Stimulated activated CD4-positive, alpha-beta T cell treated with anti-CD3 and anti-CD28 coated beads, TNF-alpha, amount 100 ng/mL, for 4 hours (primary cell): ENCODE measurements around the gene TTLL1.
A peak's percentile ranks its signal among the peaks of the same experiment; 100 is the strongest.
"Not testable (repeated sequence)": the region's sequence is repeated elsewhere in the genome, so short reads cannot be mapped to it uniquely, and the experiment has no call there.

ENCODE experiments used
- DNase-seq, 3 experiments: peaks; one replicate each; pipeline ENCODE4 v3.0.0-alpha.2; 2020; ENCODE audit warnings: low read depth in 3 of 3

Gene TTLL1

DNA sequence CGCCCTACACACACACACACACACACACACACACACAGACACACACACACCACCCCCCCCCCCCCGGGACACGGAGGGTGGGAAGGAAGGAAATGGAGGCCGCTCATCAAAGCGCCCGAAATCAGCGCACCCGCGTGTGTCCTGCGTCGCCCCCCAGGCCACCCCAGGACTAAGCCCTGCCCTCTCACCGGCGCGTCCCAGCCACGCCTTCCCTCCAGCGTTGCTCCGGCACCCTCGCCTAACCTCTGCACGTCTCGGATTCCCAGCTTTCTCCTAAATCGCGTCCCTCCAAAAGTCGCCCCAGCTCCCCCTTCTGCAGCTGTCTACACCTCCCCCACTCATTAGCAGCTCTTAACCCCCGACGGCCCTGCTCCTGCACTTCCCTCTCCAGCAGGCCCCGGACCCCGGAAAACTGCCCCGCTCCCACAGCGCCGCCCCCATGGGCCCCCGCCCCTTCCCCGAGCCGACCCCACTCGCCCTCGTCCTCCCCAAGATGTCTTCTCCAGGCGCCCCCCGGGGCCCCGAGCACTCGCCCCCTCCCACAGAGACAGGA lies 74.8 kb downstream of the TTLL1 start:
- peak in 2 of 3 experiments; percentile 16 to 17 for DNase-seq

DNA sequence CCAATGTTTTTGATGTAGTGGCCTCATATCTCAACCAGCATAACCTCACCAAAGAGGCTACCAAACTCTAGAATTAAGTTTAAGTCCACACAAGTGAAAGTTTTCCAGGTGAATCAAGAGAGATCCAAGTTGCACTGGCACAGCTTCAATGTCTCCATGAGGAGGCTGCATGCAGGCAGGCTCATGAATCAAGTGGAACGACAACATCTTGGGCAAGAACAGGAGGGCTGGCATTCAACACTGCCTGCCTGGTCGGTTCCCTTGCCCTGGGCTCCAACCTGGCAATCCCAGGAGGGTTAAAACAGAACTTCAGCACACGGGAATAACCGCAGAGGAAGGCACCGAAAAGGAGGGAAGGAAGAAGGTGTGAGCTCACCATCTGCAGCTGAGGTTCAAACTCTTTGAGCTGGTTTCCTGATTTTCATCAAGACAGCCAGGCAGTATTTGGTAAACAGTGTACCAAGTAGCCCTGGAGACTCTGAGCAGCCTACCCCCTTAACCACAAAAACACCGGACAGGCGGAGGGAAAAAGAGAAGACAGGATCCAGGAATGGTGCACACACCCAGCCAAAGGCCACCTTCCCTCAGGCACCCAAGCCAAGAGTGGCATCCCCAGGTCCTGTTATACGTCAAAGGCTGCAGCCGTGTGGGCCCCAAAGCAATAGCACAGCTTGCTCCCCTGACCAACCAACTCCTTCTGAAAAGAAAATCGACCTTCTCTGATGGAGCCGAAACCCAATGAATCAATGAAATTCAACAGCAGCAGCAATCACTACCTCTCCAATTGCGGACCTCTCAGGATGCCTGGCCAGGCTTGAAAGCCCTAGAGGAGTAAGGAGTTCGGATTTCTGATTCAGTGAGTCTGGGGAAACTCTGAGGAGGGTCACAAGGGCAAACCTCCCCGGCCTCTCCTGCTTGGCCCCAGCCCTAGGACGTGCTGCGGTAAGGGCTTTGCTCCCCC lies 75.6 kb downstream of the TTLL1 start:
- no peak for DNase-seq

- no peak for DNase-seq
Measured at GRCh38 chr22:43012390-43012789, 76.8 kb downstream of the TTLL1 start.

DNA sequence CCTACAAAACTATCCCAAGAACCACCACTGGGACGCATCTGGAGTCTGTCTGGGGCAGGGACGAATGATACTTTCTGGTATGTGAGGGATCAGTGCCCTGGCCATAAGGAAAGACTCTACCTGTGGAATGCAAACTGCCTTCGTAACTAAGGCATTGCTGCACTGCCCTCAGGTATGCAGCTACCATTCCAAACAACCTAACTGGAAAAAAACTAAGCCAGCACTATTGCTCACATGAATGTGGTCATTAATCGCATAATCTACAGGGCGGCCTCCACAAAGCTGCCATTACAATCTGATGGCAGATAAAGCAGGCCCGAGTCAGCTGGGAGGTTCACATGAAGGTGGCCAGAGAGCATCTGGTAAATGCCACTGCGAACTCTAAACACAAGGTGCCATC lies 78.1 kb downstream of the TTLL1 start:
- no peak for DNase-seq

- DNase-seq: no peak
Measured at GRCh38 chr22:43009444-43009843, 79.7 kb downstream of the TTLL1 start.

- DNase-seq: no peak
Measured at GRCh38 chr22:43008921-43009320, 80.3 kb downstream of the TTLL1 start.

GRCh38 chr22:43008509-43008908 lies 80.7 kb downstream of the TTLL1 start:
- DNase-seq: no peak

DNA sequence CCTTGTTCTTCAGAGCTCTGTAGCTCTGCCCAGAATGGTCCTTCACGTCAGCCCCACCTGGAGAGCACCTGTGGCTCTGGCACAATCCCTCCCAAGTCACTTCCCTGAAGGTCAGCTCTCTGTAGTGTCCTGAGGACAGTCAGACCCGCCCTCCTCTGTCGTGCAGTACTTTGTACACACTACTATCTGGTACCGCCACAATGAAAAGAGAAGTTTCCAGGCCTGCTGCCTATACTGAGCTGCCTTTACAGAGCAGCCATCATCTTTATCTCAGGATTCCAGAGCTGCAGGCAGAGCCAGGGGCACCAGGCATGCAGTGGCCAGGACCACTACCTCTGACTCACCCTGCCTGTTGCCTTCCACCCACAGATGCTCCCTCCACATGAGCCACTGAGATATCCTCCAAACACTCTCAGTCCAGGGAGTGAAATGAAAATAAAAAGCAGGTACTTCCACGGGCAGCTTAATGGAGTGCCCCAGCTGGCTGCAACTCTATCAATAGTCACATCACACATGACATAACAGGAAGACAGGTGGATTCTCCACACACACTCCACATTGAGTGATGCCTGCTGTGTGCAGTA lies 81.6 kb downstream of the TTLL1 start:
- DNase-seq: no peak

GRCh38 chr22:43006753-43007152 lies 82.4 kb downstream of the TTLL1 start:
- no peak for DNase-seq

DNA sequence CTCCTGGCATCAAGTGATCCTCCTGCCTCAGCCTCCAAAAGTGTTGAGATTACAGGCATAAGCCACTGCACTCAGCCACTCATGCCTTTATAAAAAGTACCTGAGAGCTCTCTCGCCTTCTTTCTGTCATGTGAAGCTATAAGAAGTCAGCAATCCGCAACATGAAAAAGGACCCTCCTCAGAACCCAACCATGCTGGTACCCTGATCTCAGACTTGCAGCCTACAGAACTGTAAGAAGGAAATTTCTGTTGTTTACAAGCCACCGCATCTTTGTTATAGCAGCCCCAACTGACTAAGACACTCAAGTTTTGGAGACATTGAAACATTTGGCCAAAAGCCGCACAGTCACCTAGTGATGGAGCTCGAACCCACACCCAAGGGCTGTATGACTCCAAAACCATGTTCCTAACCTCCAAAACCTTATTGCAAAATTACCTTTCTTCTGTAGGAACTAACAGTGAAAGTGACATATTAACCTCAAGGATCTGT lies 83.1 kb downstream of the TTLL1 start:
- no peak for DNase-seq

DNA sequence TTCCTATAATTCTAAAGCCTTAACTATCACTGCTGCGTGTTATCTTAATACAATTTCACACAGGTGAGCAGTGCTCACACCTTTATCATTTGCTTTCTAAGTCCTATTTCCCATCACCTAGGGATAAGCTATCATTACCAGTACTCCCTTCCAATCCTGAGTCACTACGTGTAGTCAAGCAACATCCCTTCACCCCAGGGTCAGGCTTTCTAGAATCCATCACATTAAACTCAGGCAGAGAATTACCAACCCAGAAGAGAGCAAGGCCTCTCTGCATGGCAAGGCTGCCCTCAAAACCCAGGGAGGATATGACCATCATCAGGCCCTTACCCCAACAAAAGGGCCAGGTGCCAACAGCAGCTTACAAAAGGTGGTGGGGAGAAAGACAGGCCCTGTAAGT lies 84.1 kb downstream of the TTLL1 start:
- no peak for DNase-seq

DNA sequence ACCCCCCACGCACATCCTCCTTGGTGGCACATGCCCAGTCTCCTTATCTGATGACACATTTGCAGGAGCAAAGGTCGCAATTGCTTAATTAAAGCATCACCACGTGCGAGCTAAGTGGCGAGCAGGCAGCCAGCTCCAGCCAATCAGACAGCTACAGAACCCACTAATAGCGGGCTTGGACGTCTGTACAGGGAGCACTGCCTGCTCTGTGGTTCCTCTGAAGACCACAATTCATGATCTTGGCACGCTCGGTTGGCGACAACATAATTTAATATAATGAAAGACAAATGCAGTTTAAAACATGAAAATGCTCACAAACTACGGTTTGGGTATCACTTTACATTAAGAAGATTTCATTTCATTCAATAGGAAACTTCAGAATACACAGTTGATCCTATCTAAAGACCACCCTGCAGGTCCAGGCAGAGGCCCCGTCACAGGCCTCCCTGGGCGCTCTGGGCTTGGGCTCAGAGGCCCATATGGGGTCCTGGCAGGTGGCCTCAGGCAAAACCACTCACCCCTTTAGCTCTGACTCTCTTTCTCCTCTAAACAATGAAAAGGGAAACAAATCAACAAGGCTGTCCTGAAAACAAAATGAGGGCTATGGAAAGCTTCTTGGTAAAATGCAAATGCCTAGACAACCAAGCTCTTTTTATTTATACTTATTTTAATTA lies 84.7 kb downstream of the TTLL1 start:
- no peak for DNase-seq

- no peak for DNase-seq
Measured at GRCh38 chr22:43002202-43002586, 87.0 kb downstream of the TTLL1 start.

- DNase-seq: no peak
Measured at GRCh38 chr22:43001271-43002201, 87.7 kb downstream of the TTLL1 start.

GRCh38 chr22:43000441-43001175 lies 88.6 kb downstream of the TTLL1 start:
- no peak for DNase-seq

- no peak for DNase-seq
Measured at GRCh38 chr22:42997582-42998090, 91.6 kb downstream of the TTLL1 start.

DNA sequence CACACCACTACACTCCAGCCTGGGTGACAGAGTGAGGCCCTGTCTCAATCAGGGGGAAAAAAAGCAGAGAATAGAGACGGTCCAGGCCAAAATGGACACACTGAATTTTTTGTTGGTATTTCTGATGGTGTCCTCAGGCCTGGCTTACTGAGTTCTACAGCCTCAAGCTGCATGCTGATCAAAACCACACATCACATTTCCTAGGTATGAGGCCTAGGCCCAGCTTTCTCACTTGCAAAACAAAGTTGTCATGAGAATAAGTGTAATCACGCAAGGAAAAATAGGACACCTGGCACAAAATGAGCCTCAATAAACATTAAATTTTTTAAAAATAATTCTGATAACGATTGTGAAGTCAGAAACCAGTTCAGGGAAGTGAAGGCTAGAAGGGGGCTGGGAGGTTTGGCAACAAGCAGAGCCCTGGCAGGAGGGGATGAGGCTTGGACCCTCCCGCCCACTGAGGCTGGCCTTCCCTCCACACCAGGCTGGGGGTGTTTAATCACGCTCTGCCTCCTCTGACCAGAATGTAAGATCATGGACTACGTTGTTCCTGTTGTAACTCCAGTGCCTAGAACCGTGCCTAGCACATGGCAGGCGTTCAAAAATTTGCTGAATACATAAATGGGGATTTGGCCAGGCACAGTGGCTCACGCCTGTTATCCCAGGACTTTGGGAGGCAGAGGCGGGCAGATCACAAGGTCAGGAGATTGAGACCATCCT lies 92.4 kb downstream of the TTLL1 start:
- no peak for DNase-seq

DNA sequence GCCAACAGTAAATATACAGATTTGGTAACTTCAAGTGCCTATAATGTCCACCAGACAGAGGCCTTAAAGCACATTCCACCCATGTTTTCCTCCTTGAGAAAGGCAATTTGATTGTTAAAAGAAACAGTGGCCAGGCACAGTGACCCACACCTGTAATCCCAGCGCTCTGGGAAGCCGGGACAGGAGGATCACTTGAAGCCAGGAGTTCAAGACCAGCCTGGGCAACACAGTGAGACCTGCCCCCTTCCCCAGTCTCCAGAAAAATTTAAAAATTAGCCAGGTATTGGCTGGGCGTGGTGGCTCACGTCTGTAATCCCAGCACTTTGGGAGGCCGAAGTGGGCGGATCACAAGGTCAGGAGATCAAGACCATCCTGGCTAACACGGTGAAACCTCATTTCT lies 93.5 kb downstream of the TTLL1 start:
- not testable (repeated sequence) for DNase-seq

DNA sequence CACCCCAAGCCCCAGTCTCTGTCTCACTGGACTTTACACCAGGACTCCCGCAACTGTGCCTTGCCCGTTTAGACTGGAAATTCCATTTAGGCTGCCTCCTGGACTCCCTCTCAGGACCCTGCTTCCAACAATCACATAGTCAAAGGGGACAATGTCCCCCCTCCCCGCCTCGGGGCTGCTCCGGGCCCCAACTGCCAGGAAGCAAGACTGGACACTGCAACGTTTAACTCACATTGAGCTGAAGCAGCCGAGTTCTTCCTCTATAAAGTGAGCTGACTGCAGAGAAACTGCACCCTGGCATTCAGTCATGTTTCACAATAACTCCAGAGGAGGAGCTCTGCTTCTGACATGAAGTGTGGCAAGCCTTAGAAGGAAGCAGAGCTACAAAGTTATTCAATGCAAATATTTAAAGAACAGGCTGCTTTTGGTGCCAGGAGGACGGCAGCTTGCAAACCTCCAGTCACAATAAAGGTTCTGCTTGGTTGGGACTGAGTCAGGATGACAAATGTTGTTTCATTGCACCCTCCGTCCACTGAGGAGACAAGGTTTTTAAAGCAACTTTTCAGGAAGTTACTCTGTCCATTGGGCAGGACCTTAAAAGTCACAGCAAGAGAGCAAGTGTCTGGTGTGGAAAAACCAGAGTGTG lies 94.2 kb downstream of the TTLL1 start:
- no peak for DNase-seq
